PC-9 (cell line): ENCODE data around the gene DDX52. TPM values are rescaled to one million over a fixed set of nuclear protein-coding genes. Genes with fewer than 3 reads are reported as not detected.

Experiments used
- BruUV-seq: library from RNA; stranded (reverse); fragments of 400-500 nt; replicated peaks from 2 replicates; lab custom pipeline; 2021; lab: Mats Ljungman, UMichigan
- CTCF ChIA-PET: fragments of 300-600 bp; sonication (Branson Sonifier 250); formaldehyde crosslinking; loops from one replicate; lab custom pipeline; 2022; ENCODE audit warnings: antibody characterized with exemption; lab: Charles Lee
- POLR2A ChIA-PET: fragments of 300-600 bp; sonication (Branson Sonifier 250); formaldehyde crosslinking; loops from one replicate; lab custom pipeline; 2022; ENCODE audit warnings: antibody characterized with exemption; ENCODE audit not compliant: unreplicated experiment; lab: Charles Lee
- DNase-seq, 2 experiments: peaks; one replicate each; pipeline versions ENCODE4 v3.0.0 to v3.0.0-alpha.2; 2015 to 2022; ENCODE audit warnings: mixed read lengths in 1 of 2
- H2AFZ ChIP-seq: fragments of 200-600 bp; sonication (generic); 2 replicates; pipeline ENCODE4 v1.8.1; 2017; ENCODE audit warnings: antibody characterized with exemption
- H3F3A ChIP-seq: fragments of 200-600 bp; sonication (generic); 2 replicates; pipeline ENCODE4 v1.8.1; 2017; ENCODE audit warnings: antibody characterized with exemption, mild to moderate bottlenecking, low read depth; ENCODE audit not compliant: insufficient read depth
- H3K27ac ChIP-seq: fragments of 200-600 bp; sonication (generic); 2 replicates; pipeline ENCODE4 v1.6.1; 2016; ENCODE audit warnings: mixed run types
- H3K27me3 ChIP-seq: fragments of 200-600 bp; sonication (generic); 2 replicates; pipeline ENCODE4 v1.6.1; 2016; ENCODE audit warnings: low read depth, mixed run types; ENCODE audit not compliant: insufficient read depth
- H3K36me3 ChIP-seq: fragments of 200-600 bp; sonication (generic); 2 replicates; pipeline ENCODE4 v1.6.1; 2016; ENCODE audit warnings: low read depth, mixed run types
- H3K4me1 ChIP-seq: fragments of 200-600 bp; sonication (generic); replicated peaks from 2 replicates; pipeline ENCODE4 v1.6.1; 2016; ENCODE audit warnings: mixed run types; ENCODE audit not compliant: insufficient read depth
- H3K4me2 ChIP-seq: fragments of 200-600 bp; sonication (generic); 2 replicates; pipeline ENCODE4 v1.6.1; 2017; ENCODE audit warnings: mixed run types
- H3K4me3 ChIP-seq: fragments of 200-600 bp; sonication (generic); 2 replicates; pipeline ENCODE4 v1.6.1; 2016; ENCODE audit warnings: mixed run types
- H3K79me2 ChIP-seq: fragments of 200-600 bp; sonication (generic); 2 replicates; pipeline ENCODE4 v1.6.1; 2017; ENCODE audit warnings: low read depth, mixed run types
- H3K9me2 ChIP-seq: fragments of 200-600 bp; sonication (generic); 2 replicates; pipeline ENCODE4 v1.8.1; 2017; ENCODE audit warnings: mild to moderate bottlenecking; ENCODE audit not compliant: insufficient read depth
- H3K9me3 ChIP-seq: fragments of 200-600 bp; sonication (generic); 2 replicates; pipeline ENCODE4 v1.8.1; 2016; ENCODE audit warnings: low read depth; ENCODE audit not compliant: insufficient read depth
- H4K20me1 ChIP-seq: fragments of 200-600 bp; sonication (generic); 2 replicates; pipeline ENCODE4 v1.8.1; 2017; ENCODE audit not compliant: insufficient read depth
- CTCF ChIP-seq: fragments of 200-600 bp; sonication (generic); conservative IDR thresholded peaks from 2 replicates; pipeline ENCODE4 v1.6.1; 2017; ENCODE audit warnings: mixed run types, antibody characterized with exemption, mild to moderate bottlenecking, moderate library complexity
- EZH2 ChIP-seq: fragments of 200-600 bp; sonication (generic); IDR thresholded peaks from 2 replicates; pipeline ENCODE4 v1.8.0; 2017; ENCODE audit warnings: antibody characterized with exemption, low read depth
- intact Hi-C: fragments of 100-400 bp; cut with micrococcal nuclease; formaldehyde crosslinking; loops from one replicate; pipeline ENCODE4 v1.10.0; 2022; ENCODE audit not compliant: unreplicated experiment
- total RNA-seq: library from RNA; stranded (reverse); gene quantifications from 2 replicates; pipeline ENCODE4 v1.2.3, GENCODE V29; 2021

The DDX52 gene
- total RNA-seq, 1 experiment from 2014 or later: 31.8 TPM

GRCh38 chr17:37678036-37678435, 34.8 kb upstream of the DDX52 start:
- Histone ChIP-seq H3K4me3 (no peak overlapping the region), H3K4me2 (no peak overlapping the region), H3K27me3 (no peaks in the 10 kb centered on the region), H3K79me2 (no peaks in the 10 kb centered on the region), H3K27ac (no peak overlapping the region), H3K4me1 (no peaks in the 10 kb centered on the region), H3K9me3 (no peaks in the 10 kb centered on the region), H3F3A (no peaks in the 10 kb centered on the region), H4K20me1 (no peaks in the 10 kb centered on the region), H3K36me3 (no peaks in the 10 kb centered on the region), H3K9me2 (no peaks in the 10 kb centered on the region), H2AFZ (no peak overlapping the region)
- intact Hi-C loops: no loop called here
- DNase-seq: no peak
- ChIA-PET CTCF (no interaction called here), POLR2A (no interaction called here)
- no TSS peak for BruUV-seq
- TF ChIP-seq EZH2: no peak
- TF ChIP-seq CTCF: no peak

GRCh38 chr17:37677021-37677420, 33.8 kb upstream of the DDX52 start:
- Histone ChIP-seq H3K27me3 (no peaks in the 10 kb centered on the region), H3K9me3 (no peaks in the 10 kb centered on the region), H3K4me3 (no peak overlapping the region), H3K79me2 (no peaks in the 10 kb centered on the region), H2AFZ (no peak overlapping the region), H3K4me2 (no peak overlapping the region), H3K36me3 (no peaks in the 10 kb centered on the region), H3K4me1 (peaks cover 6% of the 10 kb centered on the region; the same call in 1 of the 2 replicates), H4K20me1 (no peaks in the 10 kb centered on the region), H3K27ac (no peak overlapping the region), H3K9me2 (no peaks in the 10 kb centered on the region), H3F3A (peaks cover 7% of the 10 kb centered on the region; the same call in 1 of the 2 replicates)
- DNase-seq: no peak
- CTCF ChIA-PET: no interaction called here
- BruUV-seq: no TSS peak
- intact Hi-C loops: no loop called here
- POLR2A ChIA-PET: no interaction called here
- TF ChIP-seq EZH2 (no peak), CTCF (no peak)

- CTCF ChIA-PET: no interaction called here
These were observed 33.1 kb upstream of the DDX52 start for GRCh38 chr17:37676115-37676925.

More at GRCh38 chr17:37676115-37676925, 33.1 kb upstream of the DDX52 start:
- intact Hi-C loops: no loop called here
- H3F3A ChIP-seq: peaks cover 12% of the 10 kb centered on the region; the same call in 1 of the 2 replicates
- no peaks in the 10 kb centered on the region for H3K79me2 ChIP-seq
- H3K27me3 ChIP-seq: no peaks in the 10 kb centered on the region
- no peak for TF ChIP-seq EZH2
- TF ChIP-seq CTCF: no peak
- no peaks in the 10 kb centered on the region for H3K9me3 ChIP-seq
- no peak overlapping the region for H3K27ac ChIP-seq
- BruUV-seq: no TSS peak
- no peaks in the 10 kb centered on the region for H3K9me2 ChIP-seq
- H2AFZ ChIP-seq: no peak overlapping the region
- DNase-seq: no peak
- H3K36me3 ChIP-seq: no peaks in the 10 kb centered on the region
- POLR2A ChIA-PET: no interaction called here
- no peak overlapping the region for H3K4me2 ChIP-seq
- H3K4me3 ChIP-seq: no peak overlapping the region
- H3K4me1 ChIP-seq: peaks cover 13% of the 10 kb centered on the region
- no peaks in the 10 kb centered on the region for H4K20me1 ChIP-seq
